Measurements from ENCODE around the gene OSER1.

Gene OSER1

DNA sequence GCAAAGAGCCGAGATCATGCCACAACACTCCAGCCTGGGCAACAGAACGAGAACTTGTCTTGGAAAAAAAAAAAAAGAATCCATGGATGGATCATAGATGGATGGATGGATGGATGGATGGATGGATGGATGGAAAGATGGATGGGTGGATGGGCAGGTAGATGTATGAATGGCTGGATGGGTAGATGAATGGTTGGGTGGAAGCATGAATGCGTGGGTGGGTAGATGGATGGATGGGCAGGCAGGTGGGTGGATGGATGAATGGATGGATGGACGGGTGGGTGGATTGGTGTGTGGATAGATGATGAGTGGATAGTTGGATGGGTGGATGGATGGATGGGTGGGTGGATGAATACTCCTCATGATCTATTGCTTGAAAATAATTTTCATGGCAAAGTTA is 25.0 kb downstream of the OSER1 start:
- no peak overlapping the region for H3K4me3 ChIP-seq (ENCODE audit: low read length)
- no peak for DNase-seq (ENCODE audit: low read depth)
- TF ChIP-seq CTCF (conservative IDR thresholded peaks at IDR 0.05; ENCODE audit: low read depth, low read length): no peak

DNA sequence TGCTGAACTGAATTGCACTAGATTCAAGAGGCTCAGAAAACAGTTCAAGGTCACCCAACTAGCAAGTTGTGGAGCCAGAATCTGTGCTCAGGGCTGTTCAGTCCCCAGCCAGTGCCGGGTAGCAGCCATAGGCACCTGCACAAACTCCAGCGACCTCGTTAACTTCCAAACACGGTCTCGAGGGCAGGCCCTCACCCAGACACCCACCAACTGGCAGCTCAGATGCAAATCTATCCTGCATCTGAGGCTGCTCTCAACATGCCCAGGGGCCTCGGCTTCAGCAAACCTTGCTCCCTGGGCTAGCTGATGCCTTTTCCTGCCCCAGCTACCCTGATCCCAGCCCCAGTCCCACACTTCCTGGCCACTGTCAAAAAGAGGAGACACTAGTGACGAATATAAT is 27.3 kb downstream of the OSER1 start:
- no peak for TF ChIP-seq CTCF (conservative IDR thresholded peaks at IDR 0.05; ENCODE audit: low read depth, low read length)
- no peak for DNase-seq (ENCODE audit: low read depth)
- no peak overlapping the region for H3K4me3 ChIP-seq (ENCODE audit: low read length)

GRCh38 chr20:44182863-44183262 is 27.7 kb downstream of the OSER1 start:
- H3K4me3 ChIP-seq (ENCODE audit: low read length): no peak overlapping the region
- TF ChIP-seq CTCF (conservative IDR thresholded peaks at IDR 0.05; ENCODE audit: low read depth, low read length): no peak
- DNase-seq (ENCODE audit: low read depth): no peak

GRCh38 chr20:44182135-44182765 is 28.3 kb downstream of the OSER1 start:
- DNase-seq (ENCODE audit: low read depth): no peak
- no peak for TF ChIP-seq CTCF (conservative IDR thresholded peaks at IDR 0.05; ENCODE audit: low read depth, low read length)

GRCh38 chr20:44181611-44182010 is 29.0 kb downstream of the OSER1 start:
- H3K4me3 ChIP-seq (ENCODE audit: low read length): no peak overlapping the region
- DNase-seq (ENCODE audit: low read depth): no peak
- TF ChIP-seq CTCF (conservative IDR thresholded peaks at IDR 0.05; ENCODE audit: low read depth, low read length): no peak

More at GRCh38 chr20:44182135-44182765, 28.3 kb downstream of the OSER1 start:
- H3K4me3 ChIP-seq (ENCODE audit: low read length): no peak overlapping the region

- TF ChIP-seq CTCF (conservative IDR thresholded peaks at IDR 0.05; ENCODE audit: low read depth, low read length): no peak
- H3K4me3 ChIP-seq (ENCODE audit: low read length): no peak overlapping the region
- no peak for DNase-seq (ENCODE audit: low read depth)
Observed at GRCh38 chr20:44180814-44181213, 29.8 kb downstream of the OSER1 start.

- no peak for TF ChIP-seq CTCF (conservative IDR thresholded peaks at IDR 0.05; ENCODE audit: low read depth, low read length)
- no peak overlapping the region for H3K4me3 ChIP-seq (ENCODE audit: low read length)
- DNase-seq (ENCODE audit: low read depth): no peak
Observed at GRCh38 chr20:44176833-44177534, 33.6 kb downstream of the OSER1 start.
